Stimulated activated CD4-positive, alpha-beta T cell treated with anti-CD3 and anti-CD28 coated beads, TNF-alpha, amount 100 ng/mL, for 1 hour (primary cell): ENCODE results near the gene MED27.

Experiments used
- DNase-seq, 3 donors: peaks; one replicate each; pipeline ENCODE4 v3.0.0-alpha.2; 2020; ENCODE audit warnings: low read depth in 3 of 3, low spot score in 1 of 3

Gene MED27

DNA sequence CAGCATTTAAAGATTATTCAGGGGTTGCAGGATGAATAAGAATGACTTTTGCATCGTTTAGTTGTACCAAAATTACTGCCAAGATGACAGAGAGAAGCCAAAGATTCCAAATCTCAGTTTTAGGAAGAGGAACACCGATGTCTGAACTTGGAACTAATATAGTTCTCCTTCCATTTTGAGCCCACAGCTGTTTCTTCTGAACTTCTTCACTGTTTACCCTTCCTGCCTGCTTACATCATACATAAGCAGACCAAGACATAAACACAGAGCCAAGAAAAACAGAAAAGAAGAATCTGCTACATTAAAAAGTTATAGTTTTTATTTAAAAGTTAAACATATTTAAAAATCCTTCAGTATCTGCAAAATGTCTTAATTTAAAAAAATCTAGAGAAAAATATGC, 192.8 kb downstream of the MED27 start:
- DNase-seq = no peak

DNA sequence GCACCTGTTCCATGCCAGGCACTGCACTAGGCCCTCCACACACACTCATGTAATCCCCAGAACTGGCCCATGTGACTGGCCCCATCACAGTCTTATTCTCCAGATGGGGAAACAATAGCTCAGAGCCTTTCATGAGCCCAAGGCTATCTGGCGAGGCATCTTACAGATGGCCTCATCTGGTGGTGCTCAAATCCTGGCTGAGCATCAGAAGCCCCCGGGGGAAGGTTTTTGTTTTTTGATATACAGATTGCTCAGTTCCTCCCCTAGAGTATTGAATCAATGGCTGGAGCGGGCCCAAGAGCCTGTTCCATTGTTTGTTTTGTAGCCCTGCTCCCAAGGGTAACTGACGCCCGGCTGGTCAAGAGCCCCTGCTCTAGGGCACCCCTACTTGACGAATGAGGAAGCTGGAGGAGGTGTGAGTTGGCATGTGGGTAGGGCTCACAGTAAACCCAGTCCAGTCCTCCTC, 194.5 kb downstream of the MED27 start:
- no peak for DNase-seq

DNA sequence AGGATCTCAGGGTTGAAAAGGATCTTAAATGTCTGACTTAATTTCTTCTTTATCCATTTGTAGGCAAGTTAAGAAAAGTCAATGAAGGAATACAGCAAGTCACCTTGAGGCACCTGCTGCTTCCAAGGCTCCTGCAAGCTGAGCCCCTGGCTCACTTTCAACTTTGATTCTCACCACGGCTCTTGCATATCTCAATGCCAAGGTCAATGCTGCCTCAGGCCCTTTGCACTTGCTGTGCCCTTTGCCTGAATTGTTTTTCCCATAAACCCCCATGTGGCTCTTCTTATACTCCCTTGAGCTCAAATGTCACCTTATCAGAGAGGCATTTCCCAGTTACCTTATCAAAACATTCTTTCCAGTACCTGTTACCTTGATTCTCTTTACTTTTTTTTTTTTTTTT, 195.4 kb downstream of the MED27 start:
- no peak for DNase-seq

DNA sequence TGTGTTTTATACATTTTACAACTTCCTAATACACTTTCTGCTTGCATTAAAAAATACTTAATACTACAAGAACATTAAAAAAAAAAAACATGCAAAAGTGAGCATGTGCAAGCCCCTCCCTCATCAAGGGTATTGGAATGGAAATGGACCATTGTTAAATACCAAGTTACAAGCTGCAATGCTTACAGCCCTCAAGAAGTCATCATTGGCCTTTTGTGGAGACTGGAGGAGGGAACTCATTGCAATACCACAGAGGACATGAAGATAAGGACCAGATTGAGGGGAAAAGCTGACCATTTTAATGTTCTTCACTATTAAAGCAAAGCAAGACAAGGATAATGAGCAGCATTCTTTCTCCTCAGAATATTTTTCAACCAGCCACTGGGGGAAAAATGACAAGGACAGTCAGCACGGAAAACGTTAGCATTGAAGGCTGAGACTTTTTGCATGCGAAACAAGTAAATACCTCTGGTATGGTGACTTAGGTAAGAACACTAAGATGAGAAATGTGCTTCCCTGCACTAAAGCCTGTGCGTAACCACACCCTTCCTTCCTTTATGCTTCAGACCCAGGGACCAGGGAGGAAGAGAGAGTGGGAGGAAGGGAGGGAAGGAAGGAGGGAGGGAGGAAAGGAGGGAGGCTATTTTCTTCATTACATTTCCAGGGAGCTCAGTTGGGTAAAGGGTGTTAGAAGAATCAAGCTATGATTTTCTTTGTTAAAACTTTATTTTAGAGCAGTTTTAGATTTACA, 198.7 kb downstream of the MED27 start:
- DNase-seq = no peak

DNA sequence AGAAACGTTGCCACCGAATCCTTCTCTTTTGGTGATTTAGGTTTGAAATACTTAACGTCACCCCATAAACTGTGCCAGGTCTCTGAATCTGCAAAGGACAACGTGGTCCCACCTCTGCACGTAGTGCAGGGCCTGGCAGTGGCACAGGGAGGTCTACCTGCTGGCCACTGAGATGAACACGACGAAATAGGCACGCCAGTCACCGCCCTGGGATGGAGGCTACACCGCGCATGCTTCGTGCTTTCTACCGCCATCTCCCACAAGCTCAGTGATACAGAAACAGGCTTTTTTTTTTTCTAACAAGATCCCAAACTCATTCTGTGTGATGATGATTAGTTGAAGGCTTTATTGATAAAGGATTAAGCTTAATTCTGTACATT, 199.8 kb downstream of the MED27 start:
- DNase-seq = no peak

DNA sequence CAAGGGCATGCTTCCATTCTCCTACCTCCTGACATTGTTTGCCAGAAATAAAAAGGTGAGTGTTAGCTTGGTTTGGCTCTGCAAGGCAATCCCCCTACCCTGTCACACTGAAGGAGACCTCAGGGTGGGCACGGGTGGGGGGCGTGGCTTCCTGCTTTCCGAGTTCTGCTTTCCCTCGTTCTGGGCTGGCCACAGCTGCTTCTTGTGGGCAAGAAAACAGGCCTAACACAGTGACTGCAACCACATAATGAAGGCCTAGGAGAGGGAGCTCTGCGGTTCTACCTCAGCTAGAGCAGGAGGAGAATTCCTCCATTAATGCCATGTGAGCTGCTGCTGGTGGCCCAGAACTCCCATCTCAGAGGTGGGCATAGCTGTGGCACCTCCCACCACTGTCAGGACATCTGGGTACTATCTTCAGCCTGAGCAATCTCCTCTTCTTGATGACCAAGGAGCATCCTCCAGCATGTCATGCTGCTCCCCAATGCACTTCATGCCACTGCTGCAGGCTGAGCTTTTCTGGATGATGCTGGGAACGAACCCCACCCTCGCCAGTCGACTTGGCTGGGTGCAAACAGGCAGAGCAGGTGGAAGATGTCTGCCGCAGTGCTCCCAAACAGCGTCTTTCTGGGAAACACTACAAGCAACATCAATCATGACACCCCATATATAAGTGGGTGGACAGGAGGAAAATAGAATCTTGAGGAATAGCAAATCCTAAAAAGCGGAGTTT, 200.3 kb downstream of the MED27 start:
- no peak for DNase-seq

DNA sequence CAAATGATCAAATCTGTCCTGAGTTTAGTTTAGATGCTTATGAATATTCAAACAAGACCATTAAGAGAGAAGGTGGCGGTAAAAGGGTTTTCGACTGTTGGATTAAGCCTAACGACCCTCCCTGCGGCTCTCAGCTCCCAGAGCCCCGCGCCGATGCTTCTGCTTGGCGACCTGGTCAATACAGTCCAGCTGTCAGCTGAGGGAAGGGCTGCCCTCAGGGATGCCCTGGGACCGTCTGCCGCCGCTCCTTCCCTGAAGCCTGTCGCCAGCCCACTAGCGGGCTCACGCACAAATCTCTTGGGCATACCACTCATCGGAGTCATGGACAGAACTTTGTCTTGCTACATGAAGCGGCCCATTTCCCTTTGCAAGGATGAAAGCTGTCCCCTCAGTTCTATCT, 203.2 kb downstream of the MED27 start:
- no peak for DNase-seq

GRCh38 chr9:131875828-131876485, 203.7 kb downstream of the MED27 start:
- no peak for DNase-seq

GRCh38 chr9:131874916-131875670, 204.6 kb downstream of the MED27 start:
- no peak for DNase-seq

DNA sequence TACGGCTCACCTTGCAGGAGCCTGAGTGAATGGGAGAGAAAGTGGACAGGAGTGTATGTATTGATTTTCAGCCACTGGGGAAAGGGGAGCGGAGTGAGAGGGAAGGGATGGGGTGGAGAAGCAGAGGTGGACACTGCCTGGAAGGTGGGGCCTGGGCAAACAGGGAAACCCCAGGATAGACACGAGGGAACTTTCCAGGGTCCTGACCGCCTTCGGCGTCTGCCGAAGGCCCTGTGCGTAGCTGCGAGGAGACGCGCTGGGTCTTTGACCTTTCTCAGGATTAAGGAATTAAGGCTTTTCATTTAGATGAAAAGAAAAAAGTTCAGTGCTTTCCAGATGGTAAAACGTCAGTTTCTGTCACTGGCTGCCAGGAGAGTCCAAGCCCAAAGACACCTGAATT, 205.2 kb downstream of the MED27 start:
- no peak for DNase-seq

DNA sequence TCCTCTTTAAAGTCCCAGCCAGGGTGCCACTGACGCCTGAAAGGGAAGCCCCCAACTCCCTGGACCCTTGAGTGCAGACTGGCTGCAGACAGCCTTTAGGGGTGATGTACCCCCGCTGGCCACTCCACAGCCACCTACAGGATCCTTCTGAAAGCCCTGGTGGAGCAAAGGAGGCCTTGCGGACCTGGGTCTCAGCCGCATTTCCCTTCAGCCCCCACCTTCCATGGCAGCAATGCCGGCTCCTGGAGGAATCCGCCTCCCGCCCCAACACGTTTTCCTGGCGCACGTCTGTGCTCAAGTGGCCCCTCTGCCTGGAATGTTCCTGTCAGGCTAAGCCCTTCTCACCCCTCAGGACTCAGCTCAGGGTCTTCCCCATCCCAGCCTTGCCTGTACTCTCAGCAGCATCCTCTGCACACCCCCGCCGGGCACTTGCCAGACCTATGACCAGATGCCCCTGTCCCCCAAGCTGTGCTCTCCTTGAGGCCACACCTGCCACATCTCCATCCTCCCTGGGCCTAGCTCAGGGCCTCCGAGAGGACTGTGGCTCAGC, 205.7 kb downstream of the MED27 start:
- no peak for DNase-seq

- DNase-seq = no peak
These were observed 206.3 kb downstream of the MED27 start for GRCh38 chr9:131873335-131873734.

DNA sequence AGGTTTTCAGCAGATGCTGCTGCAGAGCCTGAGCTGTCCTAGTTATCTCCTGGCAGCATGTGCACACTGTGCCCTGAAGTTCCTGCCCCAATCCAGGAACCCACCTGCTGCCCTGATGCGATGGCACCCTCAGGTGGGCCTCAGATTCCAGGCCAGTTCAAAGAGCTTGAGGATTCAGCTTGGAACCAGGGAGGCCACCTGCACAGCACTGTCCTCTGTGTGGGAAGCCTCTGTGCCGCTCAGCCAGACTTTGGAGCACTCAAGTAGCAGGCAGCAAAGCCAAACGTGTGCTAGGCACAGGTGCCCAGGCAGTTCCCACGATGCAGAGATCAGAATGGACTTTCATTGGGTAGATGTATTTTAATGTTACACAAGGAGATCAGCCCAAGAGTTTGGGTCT, 207.0 kb downstream of the MED27 start:
- DNase-seq = no peak

DNA sequence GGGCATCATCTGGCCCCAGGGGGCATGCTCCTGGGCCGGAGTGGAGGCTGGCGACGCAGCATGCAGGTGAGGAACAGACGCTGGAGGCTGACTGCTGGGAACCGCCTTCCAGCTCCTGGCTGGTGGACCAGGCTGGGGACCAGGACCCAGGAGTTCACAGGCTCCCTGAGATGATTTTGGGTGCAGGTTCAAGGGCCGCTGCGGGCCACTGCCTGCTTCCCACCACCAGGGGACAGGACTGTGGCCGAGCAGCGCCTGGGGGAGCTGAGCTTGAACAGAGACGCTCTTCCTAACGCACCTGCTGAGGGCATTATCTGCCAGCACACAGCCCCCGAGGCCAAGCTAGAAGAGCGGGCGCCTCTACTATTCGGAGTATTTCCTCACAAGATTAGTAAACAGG, 207.7 kb downstream of the MED27 start:
- DNase-seq = no peak

GRCh38 chr9:131870156-131870555, 209.5 kb downstream of the MED27 start:
- no peak for DNase-seq

DNA sequence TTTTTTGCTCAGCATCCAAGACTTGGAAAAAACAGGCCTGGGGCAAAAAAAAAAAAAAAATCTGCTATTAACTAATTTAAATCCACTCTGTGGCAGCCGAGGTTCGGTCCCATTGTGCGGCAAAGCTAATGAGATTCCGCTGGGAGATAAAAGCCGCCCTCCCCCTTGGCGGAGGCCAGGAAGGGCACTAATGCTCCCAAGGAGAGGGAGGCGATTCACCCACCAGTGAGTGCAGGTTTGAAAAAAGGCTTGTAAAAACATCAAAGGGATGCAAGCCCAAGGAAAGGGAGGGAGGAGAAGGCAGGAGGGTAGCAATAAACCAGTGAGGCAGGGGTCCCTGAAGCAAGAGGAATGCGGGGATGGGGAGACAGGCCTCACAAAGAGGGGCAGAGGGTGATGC, 210.3 kb downstream of the MED27 start:
- DNase-seq = no peak

GRCh38 chr9:131868766-131869165, 210.9 kb downstream of the MED27 start:
- DNase-seq = no peak

- no peak for DNase-seq
These were observed 212.0 kb downstream of the MED27 start for GRCh38 chr9:131867611-131868192.

DNA sequence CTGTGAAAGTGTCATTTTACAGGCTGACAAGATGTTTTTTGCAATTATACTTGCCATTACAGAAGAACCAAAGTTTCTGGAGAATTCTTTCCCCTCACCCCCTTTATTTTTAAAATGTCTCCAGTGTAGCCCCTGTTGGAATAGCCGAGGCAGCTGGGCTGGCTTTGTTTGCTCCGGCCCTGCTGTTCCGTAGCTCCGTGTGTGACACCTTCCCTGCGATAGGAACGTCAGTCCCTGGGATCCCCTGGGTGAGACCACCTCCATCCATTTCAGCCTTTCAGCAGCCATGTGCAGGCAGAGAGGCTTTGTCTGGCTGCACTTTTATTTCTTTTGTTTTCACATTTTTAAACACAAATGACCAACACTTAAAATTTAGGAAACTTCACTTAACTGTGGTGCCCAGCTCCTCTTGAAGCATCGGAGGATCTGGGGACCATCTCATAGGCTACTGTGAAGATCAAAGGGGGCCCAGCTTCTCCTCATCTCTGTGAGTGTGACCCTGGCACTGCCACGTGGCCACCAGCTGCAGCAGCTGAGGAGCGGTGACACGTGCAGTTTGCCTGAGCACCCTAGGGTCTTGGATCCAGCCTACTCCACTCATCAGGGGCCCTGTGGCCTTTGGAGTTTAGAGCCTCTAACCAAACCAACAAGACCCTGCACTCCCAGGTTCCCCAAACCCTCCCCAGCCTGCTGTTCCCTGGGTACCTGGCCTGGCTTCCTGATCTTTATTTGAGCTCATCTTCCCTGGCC, 214.0 kb downstream of the MED27 start:
- DNase-seq = no peak

DNA sequence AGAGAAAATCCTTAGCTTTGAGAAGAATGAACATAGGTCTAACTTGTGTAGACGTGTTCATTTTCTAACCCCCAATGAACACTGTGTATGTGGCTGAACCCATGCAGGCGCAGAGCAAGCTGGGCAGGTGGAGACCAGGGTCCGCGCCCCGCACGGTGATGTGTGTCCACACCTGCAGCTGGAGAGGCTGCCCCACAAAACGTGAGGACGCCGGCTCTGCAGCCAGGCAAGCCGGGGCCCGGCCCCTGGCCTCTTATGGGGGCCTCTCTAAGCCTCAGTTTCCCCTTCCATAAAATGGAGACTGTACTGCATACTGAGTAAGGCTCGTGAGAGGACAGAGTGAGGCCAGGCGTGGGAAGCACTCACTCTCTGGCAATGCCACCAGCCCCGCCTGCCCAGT, 215.1 kb downstream of the MED27 start:
- no peak for DNase-seq
